IPS-15b (cell line): ENCODE data around the gene B4GALNT3.
"Not testable (repeated sequence)": the region's sequence is repeated elsewhere in the genome, so short reads cannot be mapped to it uniquely, and the experiment has no call there.

ENCODE experiments used
- H3K27me3 ChIP-seq: one replicate; pipeline ENCODE4 v1.6.1; 2013; ENCODE audit warnings: low read length; ENCODE audit not compliant: control insufficient read depth, insufficient read depth
- H3K36me3 ChIP-seq: one replicate; pipeline ENCODE4 v1.6.1; 2013; ENCODE audit warnings: low read length; ENCODE audit not compliant: control insufficient read depth, insufficient read depth
- H3K4me1 ChIP-seq: one replicate; pipeline ENCODE4 v1.6.1; 2013; ENCODE audit warnings: mild to moderate bottlenecking, low read length; ENCODE audit not compliant: control insufficient read depth, insufficient read depth
- H3K4me3 ChIP-seq: one replicate; pipeline ENCODE4 v1.5.1; 2013; ENCODE audit warnings: low read depth, low read length
- H3K9ac ChIP-seq: one replicate; pipeline ENCODE4 v1.6.1; 2013; ENCODE audit warnings: low read depth, mild to moderate bottlenecking, low read length
- H3K9me3 ChIP-seq: one replicate; pipeline ENCODE4 v1.6.1; 2013; ENCODE audit warnings: mild to moderate bottlenecking, low read length; ENCODE audit not compliant: control insufficient read depth, insufficient read depth

Gene B4GALNT3

GRCh38 chr12:575948-576614 is 116.3 kb downstream of the B4GALNT3 start:
- Histone ChIP-seq H3K4me3 (no peak overlapping the region), H3K4me1 (peaks cover 2% of the 10 kb centered on the region), H3K27me3 (peaks cover 12% of the 10 kb centered on the region), H3K9me3 (no peaks in the 10 kb centered on the region), H3K36me3 (no peaks in the 10 kb centered on the region), H3K9ac (no peak overlapping the region)

- no peaks in the 10 kb centered on the region for H3K9me3 ChIP-seq
- H3K4me1 ChIP-seq = peaks cover 2% of the 10 kb centered on the region
- no peak overlapping the region for H3K9ac ChIP-seq
- H3K36me3 ChIP-seq = no peaks in the 10 kb centered on the region
- peaks cover 12% of the 10 kb centered on the region for H3K27me3 ChIP-seq
- no peak overlapping the region for H3K4me3 ChIP-seq
These were observed 116.9 kb downstream of the B4GALNT3 start for GRCh38 chr12:576615-577110.

GRCh38 chr12:577994-578747 is 118.4 kb downstream of the B4GALNT3 start:
- not testable (repeated sequence) for H3K4me1 ChIP-seq, H3K9ac ChIP-seq

GRCh38 chr12:578748-579419 is 119.1 kb downstream of the B4GALNT3 start:
- no peak overlapping the region for H3K4me3 ChIP-seq
- peaks cover 12% of the 10 kb centered on the region for H3K27me3 ChIP-seq
- no peaks in the 10 kb centered on the region for H3K9me3 ChIP-seq
- H3K9ac ChIP-seq = no peak overlapping the region
- H3K36me3 ChIP-seq = no peaks in the 10 kb centered on the region
- peaks cover 2% of the 10 kb centered on the region for H3K4me1 ChIP-seq

More at GRCh38 chr12:577994-578747, 118.4 kb downstream of the B4GALNT3 start:
- H3K36me3 ChIP-seq, H3K9me3 ChIP-seq, H3K4me3 ChIP-seq: not testable (repeated sequence)
- H3K27me3 ChIP-seq = peaks cover 12% of the 10 kb centered on the region

DNA sequence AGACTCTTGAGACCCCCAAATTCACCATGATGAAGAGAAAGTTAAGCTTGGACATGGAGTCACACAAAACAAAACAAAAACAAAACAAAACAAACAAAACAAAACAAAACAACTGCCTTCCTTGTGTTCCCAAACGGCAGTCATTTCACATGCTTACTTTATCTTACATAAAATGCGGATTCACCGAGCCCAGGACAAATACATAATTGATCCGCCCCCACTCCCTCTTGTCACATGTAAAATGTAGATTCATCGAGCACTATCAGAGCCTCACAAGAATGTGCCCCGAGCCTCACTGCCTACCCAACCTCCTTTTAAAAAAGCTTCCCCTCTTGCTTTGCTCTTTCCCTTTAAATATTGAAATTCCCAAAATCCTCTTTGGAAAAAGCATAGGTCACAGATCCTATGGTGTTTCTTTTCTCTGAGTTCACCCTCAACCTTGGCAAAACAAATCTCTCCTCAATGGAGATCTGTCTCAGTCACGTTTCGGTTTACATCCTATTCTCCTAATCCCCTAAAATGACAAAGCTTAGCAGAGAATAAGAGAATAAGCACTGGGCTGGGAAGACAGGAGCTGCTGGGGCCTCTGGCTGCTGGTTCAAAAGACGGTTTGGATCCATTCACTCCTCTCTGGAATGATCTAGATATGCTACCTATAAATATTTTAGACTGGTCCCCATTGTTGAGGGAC is 119.8 kb downstream of the B4GALNT3 start:
- H3K9ac ChIP-seq = no peak overlapping the region

DNA sequence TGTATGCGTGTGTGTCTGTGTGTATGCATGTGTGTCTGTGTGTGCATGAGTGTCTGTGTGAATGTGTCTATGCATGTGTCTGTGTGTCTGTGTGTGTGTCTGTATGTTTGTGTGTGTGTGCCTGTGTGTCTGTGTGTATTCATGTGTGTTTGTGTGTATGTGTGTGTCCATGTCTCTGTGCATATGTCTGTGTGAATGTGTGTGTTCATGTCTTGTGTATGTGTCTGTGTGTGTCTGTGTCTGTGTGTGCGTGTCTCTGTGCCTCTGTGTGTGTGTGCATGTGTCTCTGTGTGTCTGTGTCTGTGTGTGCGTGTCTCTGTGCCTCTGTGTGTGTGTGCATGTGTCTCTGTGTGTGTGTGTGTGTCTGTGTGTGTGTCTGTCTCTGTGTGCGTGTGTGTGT is 121.1 kb downstream of the B4GALNT3 start:
- Histone ChIP-seq H3K9me3 (no peaks in the 10 kb centered on the region), H3K4me3 (no peak overlapping the region), H3K9ac (no peak overlapping the region), H3K4me1 (peaks cover 2% of the 10 kb centered on the region), H3K36me3 (no peaks in the 10 kb centered on the region), H3K27me3 (peaks cover 6% of the 10 kb centered on the region)

More for the DNA sequence above, 119.8 kb downstream of the B4GALNT3 start:
- Histone ChIP-seq H3K27me3 (peaks cover 12% of the 10 kb centered on the region), H3K4me3 (no peak overlapping the region), H3K9me3 (no peaks in the 10 kb centered on the region), H3K4me1 (peaks cover 2% of the 10 kb centered on the region), H3K36me3 (no peaks in the 10 kb centered on the region)

DNA sequence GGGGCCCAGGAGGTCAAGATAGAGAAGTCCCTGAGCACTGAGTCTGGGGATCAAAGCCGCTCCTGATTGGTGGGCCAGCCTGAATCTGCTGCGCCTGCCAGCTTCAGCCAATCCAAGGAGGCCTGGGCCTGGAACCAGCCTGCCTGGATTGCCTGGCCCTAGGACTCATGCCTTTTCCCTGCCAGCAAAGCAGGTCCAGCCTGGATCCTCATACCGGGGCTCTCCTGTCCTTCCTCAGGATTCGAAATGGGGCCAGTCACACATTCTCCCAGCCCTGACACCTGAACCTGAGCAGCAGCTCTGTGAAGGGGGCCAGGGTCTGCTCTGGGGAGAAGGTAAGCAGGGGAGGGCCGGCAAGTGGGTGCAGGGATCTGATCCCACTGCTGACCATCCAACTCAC is 121.6 kb downstream of the B4GALNT3 start:
- H3K9ac ChIP-seq = no peak overlapping the region
- H3K4me1 ChIP-seq = no peaks in the 10 kb centered on the region
- H3K4me3 ChIP-seq = no peak overlapping the region

DNA sequence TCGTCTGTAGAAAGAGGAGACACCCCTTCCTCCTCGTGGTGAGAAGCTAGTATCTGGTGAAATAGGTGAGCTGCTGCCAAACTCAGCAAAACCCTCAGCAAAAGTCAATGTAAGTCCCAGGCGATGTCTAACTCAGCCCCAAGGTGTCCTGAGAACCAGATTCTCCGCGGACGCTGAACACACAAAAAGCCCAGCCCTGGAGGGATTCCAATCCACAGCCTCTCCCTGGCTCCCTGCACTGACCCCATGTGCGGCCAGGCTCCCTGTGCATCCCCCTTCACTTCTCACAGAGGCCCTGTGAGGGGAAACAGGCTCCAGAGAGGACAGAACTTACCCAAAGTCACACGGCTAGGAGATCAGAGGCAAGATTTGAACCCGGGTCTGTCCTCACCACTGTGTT is 122.0 kb downstream of the B4GALNT3 start:
- H3K27me3 ChIP-seq = peaks cover 2% of the 10 kb centered on the region
- H3K9me3 ChIP-seq = no peaks in the 10 kb centered on the region
- H3K36me3 ChIP-seq = no peaks in the 10 kb centered on the region
- H3K9ac ChIP-seq = no peak overlapping the region
- H3K4me1 ChIP-seq = no peaks in the 10 kb centered on the region
- no peak overlapping the region for H3K4me3 ChIP-seq

More for the DNA sequence above, 121.6 kb downstream of the B4GALNT3 start:
- H3K36me3 ChIP-seq = no peaks in the 10 kb centered on the region
- H3K9me3 ChIP-seq = no peaks in the 10 kb centered on the region
- H3K27me3 ChIP-seq = peaks cover 6% of the 10 kb centered on the region

GRCh38 chr12:583251-583869 is 123.6 kb downstream of the B4GALNT3 start:
- H3K4me1 ChIP-seq = no peaks in the 10 kb centered on the region
- H3K9ac ChIP-seq = no peak overlapping the region
- no peaks in the 10 kb centered on the region for H3K27me3 ChIP-seq

DNA sequence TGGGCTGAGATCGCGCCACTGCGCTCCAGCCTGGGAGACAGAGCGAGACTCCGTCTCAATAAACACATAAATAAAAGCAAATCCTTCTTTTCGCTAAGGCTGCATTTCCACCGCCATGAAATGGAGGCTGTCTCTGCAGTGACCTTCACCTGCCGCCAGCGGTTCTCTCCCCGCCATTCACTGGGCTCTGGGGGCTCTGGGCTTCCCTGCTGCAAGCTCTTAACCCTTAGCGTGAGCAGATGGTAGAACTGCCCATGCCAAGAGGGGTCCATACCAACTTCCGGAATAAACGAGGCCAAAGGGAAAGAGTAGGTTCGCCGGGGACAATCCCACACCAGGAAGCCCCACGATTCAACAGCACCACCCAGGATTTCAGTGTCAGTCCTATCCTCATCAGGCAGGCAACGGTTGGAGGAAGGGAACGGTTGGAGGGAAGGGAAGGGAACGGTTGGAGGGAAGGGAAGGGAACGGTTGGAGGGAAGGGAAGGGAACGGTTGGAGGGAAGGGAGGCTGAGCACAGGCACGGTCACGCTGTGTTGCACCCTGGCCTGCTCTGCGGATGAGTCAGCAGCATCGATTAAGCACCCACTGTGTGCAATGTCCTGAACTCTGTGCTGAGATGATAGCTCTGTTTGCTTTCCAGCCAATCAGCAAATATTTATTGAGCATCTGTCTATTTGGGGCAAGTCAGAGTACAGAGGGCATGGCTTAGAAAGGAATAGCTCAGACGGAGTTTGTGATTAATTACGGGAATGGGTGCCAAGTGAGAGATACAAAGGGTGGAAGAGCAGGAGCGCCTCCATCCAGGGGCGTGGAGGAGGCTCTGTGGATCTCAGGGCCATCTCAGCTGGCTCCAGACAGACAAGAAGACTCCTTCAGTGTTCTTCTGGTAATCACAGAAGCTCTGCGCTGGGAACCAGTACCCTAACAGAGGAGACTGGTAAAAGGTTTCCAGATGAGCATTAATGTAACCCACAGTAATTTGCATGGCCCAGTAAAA is 125.6 kb downstream of the B4GALNT3 start:
- no peaks in the 10 kb centered on the region for H3K4me1 ChIP-seq
- H3K4me3 ChIP-seq = no peak overlapping the region
- no peaks in the 10 kb centered on the region for H3K9me3 ChIP-seq
- H3K36me3 ChIP-seq = no peaks in the 10 kb centered on the region
- no peak overlapping the region for H3K9ac ChIP-seq
- no peaks in the 10 kb centered on the region for H3K27me3 ChIP-seq

More at GRCh38 chr12:583251-583869, 123.6 kb downstream of the B4GALNT3 start:
- Histone ChIP-seq H3K4me3 (no peak overlapping the region), H3K36me3 (no peaks in the 10 kb centered on the region), H3K9me3 (no peaks in the 10 kb centered on the region)
